ENCODE measurements around the gene IDH1.
A peak's percentile ranks its signal among the peaks of the same experiment; 100 is the strongest.
"Not testable (repeated sequence)": the region's sequence is repeated elsewhere in the genome, so short reads cannot be mapped to it uniquely, and the experiment has no call there.

The IDH1 gene

GRCh38 chr2:208254871-208255556, at the start of gene IDH1:
IDH1 (minus strand) TSS chr2:208255071; CDS start chr2:208251551, 3,520 bp downstream.
- peak; percentile 86 for DNase-seq (ENCODE audit: low read depth)

DNA sequence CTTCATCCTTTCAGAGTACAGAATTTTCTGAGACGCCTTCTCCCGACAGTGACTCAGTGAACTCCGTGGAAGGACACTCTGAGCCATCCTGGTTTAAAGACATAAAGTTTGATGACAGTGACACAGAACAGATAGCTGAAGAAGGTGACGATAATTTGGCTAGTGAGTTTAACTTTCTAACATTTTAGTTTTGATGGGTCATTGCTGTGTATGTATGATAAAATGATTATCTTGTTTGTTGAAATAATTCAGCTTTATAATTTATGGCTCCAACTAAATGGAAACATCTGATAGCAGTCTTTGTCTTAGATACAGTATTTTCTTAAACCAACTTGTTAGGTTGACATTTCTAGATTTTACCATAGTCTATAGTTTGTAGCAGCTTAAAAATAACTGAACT, 49.3 kb upstream of the IDH1 start:
- DNase-seq (ENCODE audit: low read depth), result no peak

DNA sequence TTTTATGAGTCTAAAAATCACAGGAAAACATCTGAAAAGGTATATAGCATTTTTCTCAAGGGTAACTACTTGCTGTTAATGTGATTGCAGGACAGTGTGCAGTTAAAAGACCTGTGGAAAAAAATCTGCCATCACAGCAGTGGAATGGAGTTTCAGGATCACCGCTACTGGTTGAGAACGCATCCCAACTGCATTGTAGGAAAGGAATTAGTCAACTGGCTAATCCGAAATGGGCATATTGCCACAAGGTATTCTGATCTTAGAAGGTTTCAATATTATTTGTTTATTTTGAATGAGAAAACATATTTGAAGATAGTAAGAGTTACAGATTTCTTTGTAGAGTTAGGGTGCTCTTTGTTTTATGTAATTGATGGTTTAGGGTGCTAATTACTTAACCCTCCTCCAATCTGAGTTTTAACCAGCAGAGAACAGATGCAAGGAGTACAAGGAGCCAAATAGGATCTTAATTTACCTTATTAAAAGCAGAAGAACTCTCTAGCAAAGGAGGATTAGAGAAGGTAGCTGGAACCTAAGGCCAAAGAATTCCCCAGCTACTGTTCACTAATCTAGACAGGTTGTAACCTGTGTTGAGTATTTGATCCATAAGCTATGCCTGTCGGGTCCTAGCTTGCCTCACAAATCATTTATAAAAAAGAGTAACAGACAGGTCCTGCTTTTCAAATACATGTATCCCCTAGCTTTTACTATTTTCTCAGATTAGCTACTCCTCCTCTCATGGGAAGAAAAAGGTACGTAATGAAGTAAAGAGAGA, 46.2 kb upstream of the IDH1 start:
- no peak for DNase-seq (ENCODE audit: low read depth)

- DNase-seq (ENCODE audit: low read depth), result no peak
Observed at GRCh38 chr2:208297961-208298360, 43.1 kb upstream of the IDH1 start.

- no peak for DNase-seq (ENCODE audit: low read depth)
Observed at GRCh38 chr2:208296610-208297009, 41.7 kb upstream of the IDH1 start.

- DNase-seq (ENCODE audit: low read depth), result no peak
Observed at GRCh38 chr2:208295834-208296233, 41.0 kb upstream of the IDH1 start.

GRCh38 chr2:208294482-208295024, 39.7 kb upstream of the IDH1 start:
- DNase-seq (ENCODE audit: low read depth), result no peak

DNA sequence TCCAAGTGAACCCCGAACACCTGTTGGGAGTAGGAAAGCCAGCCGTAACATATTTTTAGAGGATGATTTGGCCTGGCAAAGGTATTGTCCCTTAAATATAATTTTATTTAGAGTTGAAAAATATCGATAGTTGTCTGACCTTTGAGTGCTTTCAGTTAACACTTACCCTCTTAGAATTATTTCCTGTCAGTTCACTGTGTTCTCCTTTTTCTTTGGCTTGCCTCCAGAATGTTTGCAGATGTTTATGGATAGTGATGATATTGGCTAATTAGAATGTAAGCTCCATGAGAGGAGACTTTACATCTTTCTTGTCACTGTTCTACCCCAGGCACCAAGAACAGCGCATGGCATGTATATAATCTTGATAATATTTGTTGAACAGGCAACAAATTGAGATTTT, 31.0 kb upstream of the IDH1 start:
- no peak for DNase-seq (ENCODE audit: low read depth)

DNA sequence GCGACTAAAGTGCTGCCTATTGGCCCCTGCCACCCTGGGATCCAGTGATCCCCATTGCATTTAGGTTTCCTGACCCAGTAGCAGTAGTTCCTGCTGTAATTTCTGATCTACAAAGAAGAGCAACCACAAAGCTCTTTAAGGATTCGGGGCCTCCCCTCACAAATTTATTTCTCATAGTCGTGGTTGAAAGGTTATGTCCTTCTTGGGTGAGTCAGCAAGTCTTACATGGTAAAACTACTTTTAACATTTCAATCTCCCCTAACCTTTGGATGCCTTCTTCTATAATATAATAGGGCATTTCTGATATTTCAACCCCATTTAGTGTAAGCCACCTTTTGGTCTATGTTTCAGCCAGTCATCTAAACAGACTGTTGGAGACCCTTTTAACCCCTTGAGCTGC, 26.1 kb upstream of the IDH1 start:
- DNase-seq (ENCODE audit: low read depth), result peak; percentile 84

DNA sequence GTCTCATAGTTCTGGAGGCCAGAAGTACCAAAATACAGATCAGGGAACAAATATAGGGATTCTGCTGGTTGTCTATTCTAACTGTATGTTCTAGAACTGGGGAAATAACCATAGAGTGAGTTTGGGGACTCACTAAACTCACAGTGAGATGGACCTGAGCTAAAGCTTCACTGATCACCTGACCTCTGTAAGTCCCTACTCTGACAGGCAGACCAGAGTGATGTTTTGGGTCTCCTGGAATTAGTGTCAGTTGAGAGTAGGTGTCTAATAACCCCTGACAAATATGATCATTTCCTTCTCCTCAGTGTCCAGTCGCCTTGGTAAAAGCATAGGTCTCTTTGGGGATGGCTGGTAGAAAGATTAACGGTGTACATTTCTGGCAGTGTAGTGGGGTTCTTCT, 25.4 kb upstream of the IDH1 start:
- no peak for DNase-seq (ENCODE audit: low read depth)

DNA sequence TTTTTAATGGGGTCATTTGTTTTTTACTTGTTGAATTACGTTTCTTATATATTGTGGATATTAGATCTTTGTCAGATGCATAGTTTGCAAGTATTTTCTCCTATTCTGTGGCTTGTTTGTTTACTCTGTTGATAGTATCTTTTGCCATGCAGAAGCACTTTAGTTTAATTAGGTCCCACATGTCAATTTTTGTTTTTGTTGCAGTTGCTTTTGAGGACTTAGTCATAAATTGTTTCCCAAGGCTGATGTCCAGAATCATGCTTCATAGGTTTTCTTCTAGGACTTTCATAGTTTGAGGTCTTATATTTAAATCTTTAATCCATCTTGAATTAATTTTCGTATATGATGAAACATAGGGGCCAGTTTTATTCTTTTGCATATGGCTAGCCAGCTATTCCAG, 24.4 kb upstream of the IDH1 start:
- DNase-seq (ENCODE audit: low read depth), result no peak

DNA sequence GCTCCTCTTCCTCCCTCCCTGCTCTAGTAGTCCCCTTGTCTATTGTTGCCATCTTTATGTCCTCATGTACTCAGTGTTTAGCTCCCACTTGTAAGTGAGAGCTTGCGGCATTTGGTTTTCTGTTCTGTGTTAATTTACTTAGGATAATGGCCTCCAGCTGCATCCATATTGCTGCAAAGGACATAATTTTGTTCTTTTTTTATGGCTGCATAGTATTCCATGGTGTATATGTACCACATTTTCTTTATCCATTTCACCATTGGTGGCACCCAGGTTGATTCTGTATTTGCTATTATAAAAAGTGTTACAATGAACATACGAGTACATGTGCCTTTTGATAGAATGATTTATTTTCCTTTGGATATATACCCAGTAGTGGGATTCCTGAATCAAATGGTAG, 23.7 kb upstream of the IDH1 start:
- DNase-seq (ENCODE audit: low read depth), result no peak

DNA sequence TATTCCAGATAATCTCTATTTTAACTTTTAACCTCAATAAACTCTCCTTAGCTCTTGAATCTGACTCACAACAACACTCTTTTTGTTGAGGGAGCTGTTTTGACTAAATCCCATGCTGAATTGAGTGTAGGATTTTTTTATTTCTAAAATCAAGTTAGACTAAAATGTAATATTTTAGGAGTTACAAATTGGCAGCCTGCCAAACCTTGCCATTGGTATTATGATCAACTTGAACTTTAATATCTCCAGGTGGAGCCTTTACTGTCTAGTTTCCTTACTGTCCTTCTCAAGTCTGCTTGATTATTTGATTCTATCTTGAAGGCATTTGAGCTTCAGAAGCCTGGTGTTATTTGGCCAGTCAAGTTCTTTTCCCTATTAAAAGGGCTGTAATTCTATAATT, 19.9 kb upstream of the IDH1 start:
- DNase-seq (ENCODE audit: low read depth), result no peak

DNA sequence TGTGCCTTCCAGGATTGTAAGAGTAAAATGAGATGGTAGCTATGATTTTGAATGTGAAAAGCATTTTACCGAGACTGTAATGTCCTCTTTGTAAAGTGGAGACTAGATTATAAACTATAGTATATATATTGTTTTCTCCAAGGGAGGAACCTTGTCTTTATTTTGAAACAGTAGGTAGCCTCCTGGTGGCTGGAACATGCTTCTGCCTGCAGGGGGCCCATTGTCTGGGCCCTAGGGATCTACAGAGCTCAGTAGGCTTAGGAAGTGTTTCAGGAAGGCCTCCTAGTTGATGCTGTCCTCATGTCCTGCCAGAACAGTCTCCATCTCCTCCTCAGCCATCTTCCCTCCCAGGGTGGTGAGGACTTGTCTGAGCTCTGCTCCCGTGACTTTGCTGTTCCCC, 14.2 kb upstream of the IDH1 start:
- DNase-seq (ENCODE audit: low read depth), result no peak

GRCh38 chr2:208268156-208268952, 13.5 kb upstream of the IDH1 start:
- no peak for DNase-seq (ENCODE audit: low read depth)

GRCh38 chr2:208267526-208267925, 12.7 kb upstream of the IDH1 start:
- DNase-seq (ENCODE audit: low read depth), result not testable (repeated sequence)

DNA sequence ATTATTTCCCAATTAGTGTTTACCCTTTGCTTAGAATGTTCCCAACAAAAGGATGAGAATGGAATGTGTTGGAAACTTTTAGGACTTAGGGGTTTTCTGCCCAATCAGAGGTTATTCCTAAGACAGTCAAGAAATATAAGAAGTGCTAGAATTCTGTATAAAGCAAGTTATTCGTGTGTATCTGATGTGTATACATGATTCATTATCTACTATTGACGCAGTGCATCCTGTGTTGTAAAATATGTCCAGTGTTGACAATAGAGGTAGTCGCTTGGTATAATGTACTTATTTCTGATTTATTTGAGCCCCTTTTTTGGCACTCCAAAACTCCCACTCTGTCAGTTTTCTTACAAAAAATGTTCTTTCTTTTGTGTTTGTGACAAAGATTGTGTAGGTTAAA, 12.1 kb upstream of the IDH1 start:
- DNase-seq (ENCODE audit: low read depth), result peak; percentile 48

- DNase-seq (ENCODE audit: low read depth), result peak; percentile 33
Observed at GRCh38 chr2:208266553-208266893, 11.7 kb upstream of the IDH1 start.

GRCh38 chr2:208265801-208266552, 11.1 kb upstream of the IDH1 start, which contains the start of gene PIKFYVE:
PIKFYVE (plus strand) TSS chr2:208266255; CDS start chr2:208271520, 5,265 bp downstream.
- DNase-seq (ENCODE audit: low read depth), result peak; percentile 99

DNA sequence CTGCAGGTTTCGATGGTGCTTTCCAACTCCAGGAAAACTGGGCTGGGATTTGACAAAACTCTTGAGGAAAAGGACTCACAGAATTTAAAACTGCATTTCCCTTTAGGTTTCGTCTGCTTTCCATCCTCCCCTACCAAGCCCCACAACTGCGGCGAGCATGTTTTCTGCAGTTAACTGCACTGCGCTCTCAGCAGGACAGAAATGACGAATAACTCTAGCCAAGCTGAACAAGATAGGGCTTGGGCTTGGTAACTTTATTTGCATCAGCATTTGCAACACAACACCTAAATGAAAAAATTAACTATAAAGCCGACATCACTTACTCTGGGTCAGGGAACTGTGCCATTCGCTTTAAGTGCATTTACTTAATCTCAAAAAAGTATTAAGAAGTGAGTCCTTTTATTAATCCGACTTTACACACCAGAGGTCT, 10.5 kb upstream of the IDH1 start:
- DNase-seq (ENCODE audit: low read depth), result peak; percentile 68

Data from iris pigment epithelial cell (primary cell).